AG09319 (cell line): ENCODE measurements around the gene PDE7B.
A peak's percentile ranks its signal among the peaks of the same experiment; 100 is the strongest.
"Not testable (repeated sequence)": the region's sequence is repeated elsewhere in the genome, so short reads cannot be mapped to it uniquely, and the experiment has no call there.

ENCODE experiments used
- DNase-seq: peaks from one replicate; pipeline ENCODE4 v3.0.0-alpha.2; 2010; ENCODE audit warnings: low read depth; ENCODE audit errors: extremely low read depth
- TF ChIP-seq, protein P1 (sequence below): IDR thresholded peaks from 2 replicates; pipeline ENCODE4 v1.5.1; 2011; ENCODE audit warnings: low read depth, mild to moderate bottlenecking, inconsistent platforms, low read length, moderate library complexity

Gene PDE7B

DNA sequence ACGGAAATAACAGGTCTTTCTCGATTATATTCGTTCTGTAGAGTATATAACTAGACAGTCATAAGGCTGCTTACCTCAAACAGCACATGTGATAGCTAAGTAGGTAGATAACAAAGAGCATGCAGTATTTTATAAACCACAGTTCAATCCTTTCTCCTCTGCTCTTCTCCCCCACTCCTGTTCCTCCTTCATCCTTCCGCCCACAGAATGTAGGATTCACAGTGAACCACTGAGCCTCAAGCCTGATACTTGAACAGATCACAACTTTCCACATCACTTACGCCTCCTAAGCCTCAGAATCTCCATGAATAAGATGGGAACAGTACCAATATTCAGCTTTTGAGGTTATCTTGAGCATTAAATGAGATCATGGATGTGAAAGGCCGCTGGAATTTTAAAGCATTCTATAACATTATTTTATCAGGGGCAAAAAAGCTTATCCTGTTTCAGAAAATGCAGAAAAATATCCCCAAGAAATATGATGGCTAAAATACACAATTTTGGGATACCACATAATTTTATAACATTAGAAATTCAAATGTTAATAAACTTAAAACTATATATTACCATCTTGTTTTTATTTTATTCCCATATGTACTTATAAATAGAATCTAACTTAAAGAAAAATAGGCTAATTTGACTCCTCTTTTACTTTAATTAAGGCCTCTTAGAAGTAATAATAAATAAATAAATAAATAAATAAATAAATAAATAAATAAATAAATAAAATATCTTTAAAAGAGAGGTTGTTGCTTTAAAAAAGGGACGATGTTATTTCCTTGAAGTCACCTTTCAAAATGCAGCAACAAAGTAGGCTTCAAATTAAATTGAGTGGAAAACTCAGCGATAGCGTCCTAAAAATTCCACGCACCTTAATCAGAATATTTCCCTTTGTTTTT is 365.3 kb downstream of the PDE7B start:
- no peak for DNase-seq
- TF ChIP-seq, protein P1, sequence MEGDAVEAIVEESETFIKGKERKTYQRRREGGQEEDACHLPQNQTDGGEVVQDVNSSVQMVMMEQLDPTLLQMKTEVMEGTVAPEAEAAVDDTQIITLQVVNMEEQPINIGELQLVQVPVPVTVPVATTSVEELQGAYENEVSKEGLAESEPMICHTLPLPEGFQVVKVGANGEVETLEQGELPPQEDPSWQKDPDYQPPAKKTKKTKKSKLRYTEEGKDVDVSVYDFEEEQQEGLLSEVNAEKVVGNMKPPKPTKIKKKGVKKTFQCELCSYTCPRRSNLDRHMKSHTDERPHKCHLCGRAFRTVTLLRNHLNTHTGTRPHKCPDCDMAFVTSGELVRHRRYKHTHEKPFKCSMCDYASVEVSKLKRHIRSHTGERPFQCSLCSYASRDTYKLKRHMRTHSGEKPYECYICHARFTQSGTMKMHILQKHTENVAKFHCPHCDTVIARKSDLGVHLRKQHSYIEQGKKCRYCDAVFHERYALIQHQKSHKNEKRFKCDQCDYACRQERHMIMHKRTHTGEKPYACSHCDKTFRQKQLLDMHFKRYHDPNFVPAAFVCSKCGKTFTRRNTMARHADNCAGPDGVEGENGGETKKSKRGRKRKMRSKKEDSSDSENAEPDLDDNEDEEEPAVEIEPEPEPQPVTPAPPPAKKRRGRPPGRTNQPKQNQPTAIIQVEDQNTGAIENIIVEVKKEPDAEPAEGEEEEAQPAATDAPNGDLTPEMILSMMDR = no peak

DNA sequence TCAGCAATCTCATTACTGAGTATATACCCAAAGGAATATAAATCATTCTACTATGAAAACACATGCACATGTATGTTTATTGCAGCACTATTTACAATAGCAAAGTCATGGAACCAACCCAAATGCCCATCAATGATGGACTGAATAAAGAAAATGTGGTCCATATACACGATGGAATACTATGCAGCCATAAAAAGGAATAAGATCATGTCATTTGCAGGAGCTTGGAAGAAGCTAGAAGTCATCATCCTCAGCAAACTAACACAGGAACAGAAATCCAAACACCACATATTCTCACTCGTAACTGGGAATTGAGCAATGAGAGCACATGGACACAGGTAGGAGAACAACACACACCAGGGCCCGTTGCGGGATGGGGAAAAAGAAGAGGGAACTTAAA is 373.5 kb downstream of the PDE7B start:
- not testable (repeated sequence) for DNase-seq

DNA sequence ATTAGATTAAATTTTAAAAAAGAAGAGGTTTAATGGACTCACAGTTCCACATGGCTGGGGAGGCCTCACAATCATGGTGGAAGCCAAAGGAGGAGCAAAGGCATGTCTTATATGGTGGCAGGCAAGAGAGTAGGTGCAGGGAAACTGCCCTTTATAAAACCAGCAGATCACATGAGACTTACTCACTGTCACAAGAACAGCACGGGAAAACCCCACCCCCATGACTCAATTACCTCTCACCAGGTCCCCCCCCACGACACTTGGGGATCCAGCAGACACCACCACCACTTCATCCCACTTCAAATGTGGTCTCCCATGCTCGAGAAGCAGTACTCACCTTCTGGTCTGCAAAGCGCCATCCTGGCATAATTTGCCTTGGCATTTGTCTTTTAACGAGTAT is 374.0 kb downstream of the PDE7B start:
- no peak for DNase-seq
- TF ChIP-seq, protein P1 = no peak

DNA sequence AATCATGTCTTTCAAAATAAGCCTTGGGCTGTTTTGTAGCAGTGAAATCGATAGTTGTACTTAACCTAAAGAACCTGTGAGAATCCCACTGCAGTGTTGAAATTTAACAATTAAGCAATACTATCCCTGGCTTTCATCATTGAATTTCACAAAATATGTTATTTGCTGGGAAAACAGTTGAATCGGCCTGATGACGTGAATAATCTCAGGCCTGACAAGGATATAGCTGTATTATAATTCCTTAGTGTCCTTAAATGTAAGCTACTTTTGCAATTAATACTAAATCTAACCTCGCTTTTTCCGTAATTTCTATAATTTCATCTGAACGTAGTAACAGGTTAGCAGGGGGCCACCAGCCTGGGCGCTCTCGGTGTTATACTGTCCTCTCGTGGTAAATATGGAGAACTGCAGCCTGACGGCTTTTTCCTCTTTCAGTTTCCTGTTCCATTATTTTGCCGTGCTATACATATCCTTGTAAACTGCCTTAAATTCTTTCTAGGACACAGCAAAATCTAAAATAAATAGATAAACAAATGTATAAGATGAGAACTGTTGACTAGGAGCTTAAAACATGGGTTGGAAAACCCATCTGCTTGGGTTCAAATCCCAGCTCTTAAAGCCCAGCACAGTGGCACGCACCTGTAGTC is 374.6 kb downstream of the PDE7B start:
- peak; percentile 16 for DNase-seq
- TF ChIP-seq, protein P1 = no peak; the same call in none of the 2 replicates

DNA sequence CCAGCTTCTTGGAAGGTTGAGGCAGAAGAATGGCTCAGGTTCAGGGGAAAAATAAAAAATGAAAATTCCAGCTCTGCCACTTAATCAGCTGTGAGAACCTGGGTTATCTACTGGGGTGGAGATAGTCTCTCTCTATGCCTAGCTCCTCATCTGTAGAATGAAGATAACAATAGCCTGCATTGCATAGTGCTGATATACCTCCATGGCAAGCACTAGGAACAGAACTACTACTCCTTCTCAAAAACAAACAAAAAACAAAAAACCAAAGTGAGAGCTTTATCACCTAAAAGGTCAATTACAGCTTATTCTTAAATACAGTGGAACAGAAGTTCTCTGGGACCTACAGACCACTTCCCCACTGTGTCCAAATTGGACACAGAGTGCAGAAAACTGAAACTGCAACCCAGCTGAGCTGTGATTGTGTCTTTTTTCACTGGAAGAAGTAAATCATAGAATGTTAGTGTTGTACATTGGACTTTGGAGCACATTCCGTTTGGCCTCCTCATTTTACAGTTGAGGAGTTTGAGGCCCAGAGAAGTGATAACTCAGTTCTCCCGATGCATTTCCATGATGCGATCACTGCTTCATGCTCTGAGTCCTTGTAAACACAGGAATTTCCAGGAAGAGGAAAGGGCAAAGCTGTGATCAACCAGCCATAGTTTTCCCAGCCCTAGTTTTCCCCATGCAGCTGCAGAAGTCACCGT is 375.3 kb downstream of the PDE7B start:
- TF ChIP-seq, protein P1 = no peak
- DNase-seq = no peak

DNA sequence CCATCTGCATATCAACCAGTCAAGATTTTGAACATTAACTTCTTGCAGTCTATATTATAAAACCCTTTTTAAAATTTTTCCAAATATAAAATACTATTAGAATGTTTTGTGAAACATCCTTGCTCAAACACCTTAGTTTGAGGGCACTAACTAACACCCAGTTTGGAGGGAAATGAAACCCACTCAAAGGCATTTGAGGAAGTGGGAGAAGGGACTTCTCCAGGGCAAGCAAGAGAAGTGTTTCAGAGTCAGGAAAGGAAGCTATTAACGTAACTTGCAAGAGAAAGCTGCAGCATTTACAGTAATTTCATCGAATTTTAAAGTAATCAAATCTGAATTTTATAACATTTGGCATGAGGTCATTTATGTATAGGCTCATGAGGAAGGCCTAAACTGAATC is 377.3 kb downstream of the PDE7B start:
- DNase-seq = no peak
- TF ChIP-seq, protein P1 = no peak

DNA sequence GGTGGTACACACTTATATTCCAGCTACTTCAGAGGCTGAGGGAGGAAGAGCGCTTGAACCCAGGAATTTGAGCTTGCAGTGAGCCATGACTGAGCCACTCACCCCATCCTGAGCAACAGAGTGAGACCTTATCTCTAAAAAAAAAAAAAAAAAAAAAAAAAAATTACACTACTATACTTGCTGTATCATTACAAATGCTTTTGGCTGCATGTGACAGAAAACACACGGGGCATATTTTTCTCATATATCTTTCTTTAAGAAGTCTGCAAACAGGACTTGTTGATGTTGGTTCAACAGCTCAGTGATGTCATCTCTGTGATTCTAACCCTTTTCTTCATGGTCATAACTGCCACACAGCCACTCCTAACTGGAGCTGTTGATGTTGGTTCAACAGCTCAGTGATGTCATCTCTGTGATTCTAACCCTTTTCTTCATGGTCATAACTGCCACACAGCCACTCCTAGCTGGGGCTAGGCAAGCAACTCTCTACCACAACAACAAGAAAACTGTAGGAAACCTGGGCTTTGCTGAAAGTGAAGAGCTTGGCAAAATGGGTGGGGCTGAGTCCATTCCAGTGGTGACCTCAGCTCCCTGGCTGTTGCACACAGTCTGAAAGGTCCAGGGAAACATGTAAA is 378.8 kb downstream of the PDE7B start:
- TF ChIP-seq, protein P1 = no peak
- DNase-seq = no peak
